OCI-LY1 (cell line): ENCODE data around the gene CLDN19.

Source experiments
- CTCF ChIP-seq: fragments of 200-600 bp; sonication (generic), shearing (Covaris generic); IDR thresholded peaks from 2 replicates; pipeline ENCODE4 v1.5.1; 2017; ENCODE audit warnings: mild to moderate bottlenecking, antibody characterized with exemption, low read length, moderate library complexity, mixed read lengths
- EZH2 ChIP-seq: fragments of 200-600 bp; sonication (generic), shearing (Covaris generic); IDR thresholded peaks from 2 replicates; pipeline ENCODE4 v1.8.0; 2017; ENCODE audit warnings: borderline replicate concordance, mixed run types, mild to moderate bottlenecking, antibody characterized with exemption, low read length, moderate library complexity, mixed read lengths

GRCh38 chr1:42769811-42770210 is 29.8 kb upstream of the CLDN19 start:
- TF ChIP-seq CTCF (no peak), EZH2 (no peak)
